Karpas-422 (cell line): ENCODE data around the gene NADK. TPM values are rescaled to one million over a fixed set of nuclear protein-coding genes. Genes with fewer than 3 reads are reported as not detected.

Source experiments
- DNase-seq: peaks from one replicate; pipeline ENCODE4 v3.0.0-alpha.2; 2015
- H2AFZ ChIP-seq: fragments of 200-600 bp; sonication (generic); 2 replicates; pipeline ENCODE4 v1.6.1; 2014; ENCODE audit warnings: antibody characterized with exemption, low read length, mixed read lengths
- H3K27ac ChIP-seq: fragments of 200-600 bp; sonication (generic); 2 replicates; pipeline ENCODE4 v1.5.1; 2014; ENCODE audit warnings: mild to moderate bottlenecking, low read length, moderate library complexity
- H3K27me3 ChIP-seq: fragments of 200-600 bp; sonication (generic); 2 replicates; pipeline ENCODE4 v1.6.1; 2014; ENCODE audit warnings: low read length, mixed read lengths
- H3K36me3 ChIP-seq: fragments of 200-600 bp; sonication (generic); 2 replicates; pipeline ENCODE4 v1.6.1; 2014; ENCODE audit warnings: low read length, mixed read lengths; ENCODE audit not compliant: insufficient read depth
- H3K4me1 ChIP-seq: fragments of 200-600 bp; sonication (generic); 2 replicates; pipeline ENCODE4 v1.6.1; 2014; ENCODE audit warnings: mild to moderate bottlenecking, low read length, mixed read lengths
- H3K4me2 ChIP-seq: fragments of 200-600 bp; sonication (generic); 2 replicates; pipeline ENCODE4 v1.6.1; 2014; ENCODE audit warnings: low read length, low read depth, mild to moderate bottlenecking; ENCODE audit not compliant: poor library complexity, severe bottlenecking
- H3K4me3 ChIP-seq: fragments of 200-600 bp; sonication (generic); 2 replicates; pipeline ENCODE4 v1.5.1; 2014; ENCODE audit warnings: mild to moderate bottlenecking, antibody characterized with exemption, low read length, mixed read lengths
- H3K79me2 ChIP-seq: fragments of 200-600 bp; sonication (generic); 2 replicates; pipeline ENCODE4 v1.6.1; 2014; ENCODE audit warnings: mild to moderate bottlenecking, low read length, mixed read lengths
- H3K9ac ChIP-seq: fragments of 200-600 bp; sonication (generic); 2 replicates; pipeline ENCODE4 v1.6.0; 2014; ENCODE audit warnings: low read length
- H3K9me2 ChIP-seq: fragments of 200-600 bp; sonication (generic), shearing (Covaris generic); replicated peaks from 2 replicates; pipeline ENCODE4 v1.6.0; 2014; ENCODE audit warnings: mild to moderate bottlenecking, low read length, moderate library complexity; ENCODE audit not compliant: insufficient read depth
- H3K9me3 ChIP-seq: fragments of 300-700, 200-600 bp; sonication (generic); 2 replicates; pipeline ENCODE4 v1.6.1; 2014; ENCODE audit warnings: low read length, mixed read lengths
- H4K20me1 ChIP-seq: fragments of 200-600 bp; sonication (generic); 2 replicates; pipeline ENCODE4 v1.6.1; 2014; ENCODE audit warnings: mild to moderate bottlenecking, antibody characterized with exemption, low read length, low read depth; ENCODE audit not compliant: insufficient read depth
- total RNA-seq: library from RNA; depleted of rRNA; stranded (reverse); fragments of >200 nt; shearing (Covaris generic); gene quantifications from 2 replicates; pipeline ENCODE4 v1.2.3, GENCODE V29; 2014; ENCODE audit warnings: low replicate concordance

NADK gene
- total RNA-seq, 1 experiment from 2014 or later: 44.3 TPM

- no peak overlapping the region for H3K27ac ChIP-seq
- peaks cover 51% of the 10 kb centered on the region; the same call in 1 of the 2 replicates for H4K20me1 ChIP-seq
Measured at GRCh38 chr1:1758059-1758621, 20.1 kb downstream of the NADK start.

GRCh38 chr1:1757422-1758058 is 20.7 kb downstream of the NADK start:
- no peaks in the 10 kb centered on the region for H3K9me2 ChIP-seq
- H3K4me3 ChIP-seq: no peak overlapping the region
- no peak overlapping the region for H2AFZ ChIP-seq
- no peak overlapping the region for H3K4me2 ChIP-seq
- DNase-seq: no peak
- H3K9ac ChIP-seq: no peak overlapping the region
- H4K20me1 ChIP-seq: peaks cover 46% of the 10 kb centered on the region; the same call in 1 of the 2 replicates
- H3K36me3 ChIP-seq: peaks cover 20% of the 10 kb centered on the region
- no peaks in the 10 kb centered on the region for H3K27me3 ChIP-seq
- no peaks in the 10 kb centered on the region for H3K9me3 ChIP-seq
- H3K27ac ChIP-seq: no peak overlapping the region
- peaks cover 8% of the 10 kb centered on the region for H3K79me2 ChIP-seq
- peaks cover 3% of the 10 kb centered on the region; the same call in 1 of the 2 replicates for H3K4me1 ChIP-seq

More at GRCh38 chr1:1758059-1758621, 20.1 kb downstream of the NADK start:
- H3K9me3 ChIP-seq: no peaks in the 10 kb centered on the region
- no peak overlapping the region for H3K4me3 ChIP-seq
- H2AFZ ChIP-seq: no peak overlapping the region
- H3K36me3 ChIP-seq: peaks cover 20% of the 10 kb centered on the region
- DNase-seq: no peak
- H3K79me2 ChIP-seq: peaks cover 12% of the 10 kb centered on the region
- H3K4me1 ChIP-seq: peaks cover 3% of the 10 kb centered on the region; the same call in 1 of the 2 replicates
- H3K9me2 ChIP-seq: no peaks in the 10 kb centered on the region
- no peaks in the 10 kb centered on the region for H3K27me3 ChIP-seq
- no peak overlapping the region for H3K4me2 ChIP-seq
- H3K9ac ChIP-seq: no peak overlapping the region

DNA sequence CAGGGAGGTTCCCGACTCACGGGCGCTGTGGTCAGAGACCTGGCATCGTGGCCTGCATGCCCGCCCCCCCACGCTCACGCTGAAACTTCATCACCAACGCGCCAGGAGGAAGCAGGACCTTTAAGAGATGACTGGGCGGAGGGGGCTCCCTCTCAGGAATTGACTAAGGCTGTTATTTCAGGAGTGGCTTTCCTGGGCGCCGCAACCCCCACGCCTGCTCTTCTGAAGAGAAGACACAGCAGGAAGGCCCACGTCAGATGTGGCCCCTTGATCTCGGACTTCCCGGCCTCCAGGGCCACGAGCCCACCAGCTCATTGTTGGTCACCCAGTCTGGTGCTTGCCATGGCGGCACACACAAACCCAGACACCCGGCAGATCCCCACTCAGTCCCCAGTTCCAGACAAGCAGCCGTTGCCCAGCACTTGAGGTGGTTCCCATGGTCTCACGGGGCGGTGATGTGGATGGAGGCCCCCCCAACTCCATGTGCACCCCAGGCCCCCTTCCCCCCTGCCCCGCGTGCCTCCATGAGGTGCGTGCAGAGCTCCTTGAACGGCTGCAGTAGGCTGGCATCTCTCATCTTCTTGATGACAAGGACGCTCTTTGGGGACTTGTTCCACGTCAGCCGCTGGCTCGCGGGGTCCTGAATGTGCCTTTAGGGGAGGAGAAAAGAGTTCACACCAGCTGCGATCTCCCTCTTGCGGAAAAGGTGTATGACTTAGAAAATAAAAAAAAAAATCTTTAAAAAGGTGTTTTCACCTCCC is 21.4 kb downstream of the NADK start:
- peaks cover under 1% of the 10 kb centered on the region; the same call in 1 of the 2 replicates for H3K4me1 ChIP-seq
- H3K27ac ChIP-seq: no peak overlapping the region
- no peak overlapping the region for H3K4me2 ChIP-seq
- no peaks in the 10 kb centered on the region for H3K9me3 ChIP-seq
- H3K9me2 ChIP-seq: no peaks in the 10 kb centered on the region
- H2AFZ ChIP-seq: no peak overlapping the region
- H3K27me3 ChIP-seq: no peaks in the 10 kb centered on the region
- H4K20me1 ChIP-seq: peaks cover 39% of the 10 kb centered on the region; the same call in 1 of the 2 replicates
- H3K4me3 ChIP-seq: no peak overlapping the region
- DNase-seq: no peak
- H3K36me3 ChIP-seq: peaks cover 16% of the 10 kb centered on the region; the same call in 1 of the 2 replicates
- H3K9ac ChIP-seq: no peak overlapping the region
- peaks cover 2% of the 10 kb centered on the region; the same call in 1 of the 2 replicates for H3K79me2 ChIP-seq

- no peaks in the 10 kb centered on the region for H3K27me3 ChIP-seq
- H2AFZ ChIP-seq: no peak overlapping the region
- H3K4me1 ChIP-seq: no peaks in the 10 kb centered on the region
- H3K4me3 ChIP-seq: no peak overlapping the region
- H3K27ac ChIP-seq: no peak overlapping the region
- no peak for DNase-seq
- no peak overlapping the region for H3K9ac ChIP-seq
- peaks cover 10% of the 10 kb centered on the region; the same call in 1 of the 2 replicates for H3K36me3 ChIP-seq
- no peaks in the 10 kb centered on the region for H3K9me2 ChIP-seq
- H4K20me1 ChIP-seq: peaks cover 38% of the 10 kb centered on the region; the same call in 1 of the 2 replicates
- no peaks in the 10 kb centered on the region for H3K9me3 ChIP-seq
- no peak overlapping the region for H3K4me2 ChIP-seq
- H3K79me2 ChIP-seq: no peaks in the 10 kb centered on the region; the same call in 1 of the 2 replicates
Measured at GRCh38 chr1:1755852-1756251, 22.4 kb downstream of the NADK start.

- Histone ChIP-seq H3K4me1 (no peaks in the 10 kb centered on the region), H3K27me3 (no peaks in the 10 kb centered on the region), H3K27ac (no peak overlapping the region), H3K79me2 (no peaks in the 10 kb centered on the region; the same call in 1 of the 2 replicates), H3K4me2 (no peak overlapping the region), H3K36me3 (peaks cover 10% of the 10 kb centered on the region; the same call in 1 of the 2 replicates), H3K9ac (no peak overlapping the region), H4K20me1 (peaks cover 37% of the 10 kb centered on the region; the same call in 1 of the 2 replicates), H3K9me2 (no peaks in the 10 kb centered on the region), H3K4me3 (no peak overlapping the region), H2AFZ (no peak overlapping the region), H3K9me3 (no peaks in the 10 kb centered on the region)
- DNase-seq: no peak
Measured at GRCh38 chr1:1755426-1755825, 22.8 kb downstream of the NADK start.

GRCh38 chr1:1754051-1754815 is 24.0 kb downstream of the NADK start:
- no peaks in the 10 kb centered on the region for H3K27me3 ChIP-seq
- no peak overlapping the region for H2AFZ ChIP-seq
- H4K20me1 ChIP-seq: peaks cover 25% of the 10 kb centered on the region; the same call in 1 of the 2 replicates
- H3K27ac ChIP-seq: no peak overlapping the region
- no peak overlapping the region for H3K4me3 ChIP-seq
- no peak overlapping the region for H3K4me2 ChIP-seq
- no peaks in the 10 kb centered on the region for H3K9me3 ChIP-seq
- H3K79me2 ChIP-seq: no peaks in the 10 kb centered on the region; the same call in 1 of the 2 replicates
- no peak overlapping the region for H3K9ac ChIP-seq
- no peak for DNase-seq
- H3K36me3 ChIP-seq: peaks cover 10% of the 10 kb centered on the region; the same call in 1 of the 2 replicates
- no peaks in the 10 kb centered on the region for H3K9me2 ChIP-seq
- H3K4me1 ChIP-seq: no peaks in the 10 kb centered on the region

DNA sequence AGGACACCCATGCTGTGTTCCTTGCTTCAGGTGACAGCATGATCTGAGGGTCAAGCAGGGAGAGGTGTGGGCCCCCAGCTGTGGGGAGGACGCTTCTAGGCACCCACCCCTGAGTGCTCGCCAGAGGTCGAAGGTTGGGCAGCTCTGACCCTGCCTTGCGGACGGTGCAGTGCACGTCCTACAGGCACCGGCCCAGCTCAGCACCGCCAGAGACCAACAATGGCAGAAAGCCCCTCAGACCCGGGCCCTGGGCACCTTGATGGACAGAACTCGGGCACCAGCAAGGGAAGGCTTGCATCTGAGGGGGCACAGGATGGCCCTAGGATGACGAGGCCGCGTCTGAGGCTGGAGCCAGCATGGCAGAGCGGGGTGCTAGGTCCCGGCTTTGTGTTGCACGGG is 24.7 kb downstream of the NADK start:
- H3K27ac ChIP-seq: no peak overlapping the region
- H3K4me3 ChIP-seq: no peak overlapping the region
- no peaks in the 10 kb centered on the region; the same call in 1 of the 2 replicates for H3K79me2 ChIP-seq
- H3K4me1 ChIP-seq: no peaks in the 10 kb centered on the region
- H2AFZ ChIP-seq: no peak overlapping the region
- no peaks in the 10 kb centered on the region for H3K9me2 ChIP-seq
- no peaks in the 10 kb centered on the region for H3K9me3 ChIP-seq
- no peak for DNase-seq
- H3K4me2 ChIP-seq: no peak overlapping the region
- H3K9ac ChIP-seq: no peak overlapping the region
- H3K27me3 ChIP-seq: no peaks in the 10 kb centered on the region
- H4K20me1 ChIP-seq: peaks cover 21% of the 10 kb centered on the region; the same call in 1 of the 2 replicates
- H3K36me3 ChIP-seq: peaks cover 10% of the 10 kb centered on the region; the same call in 1 of the 2 replicates
